TTC549 (cell line): ENCODE results near the gene PCDHB14.
A peak's percentile ranks its signal among the peaks of the same experiment; 100 is the strongest.
"Not testable (repeated sequence)": the region's sequence is repeated elsewhere in the genome, so short reads cannot be mapped to it uniquely, and the experiment has no call there.

Experiments
- FAIRE-seq: peaks from 2 replicates; lab custom pipeline; 2012; peaks lifted over from hg19 to GRCh38; lab: Jason Lieb, UNC

PCDHB14 gene

DNA sequence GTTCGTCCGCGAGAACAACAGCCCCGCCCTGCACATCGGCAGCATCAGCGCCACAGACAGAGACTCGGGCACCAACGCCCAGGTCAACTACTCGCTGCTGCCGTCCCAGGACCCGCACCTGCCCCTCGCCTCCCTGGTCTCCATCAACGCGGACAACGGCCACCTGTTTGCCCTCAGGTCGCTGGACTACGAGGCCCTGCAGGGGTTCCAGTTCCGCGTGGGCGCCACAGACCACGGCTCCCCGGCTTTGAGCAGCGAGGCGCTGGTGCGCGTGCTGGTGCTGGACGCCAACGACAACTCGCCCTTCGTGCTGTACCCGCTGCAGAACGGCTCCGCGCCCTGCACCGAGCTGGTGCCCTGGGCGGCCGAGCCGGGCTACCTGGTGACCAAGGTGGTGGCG is 12.9 kb upstream of the PCDHB14 start:
- not testable (repeated sequence) for FAIRE-seq

DNA sequence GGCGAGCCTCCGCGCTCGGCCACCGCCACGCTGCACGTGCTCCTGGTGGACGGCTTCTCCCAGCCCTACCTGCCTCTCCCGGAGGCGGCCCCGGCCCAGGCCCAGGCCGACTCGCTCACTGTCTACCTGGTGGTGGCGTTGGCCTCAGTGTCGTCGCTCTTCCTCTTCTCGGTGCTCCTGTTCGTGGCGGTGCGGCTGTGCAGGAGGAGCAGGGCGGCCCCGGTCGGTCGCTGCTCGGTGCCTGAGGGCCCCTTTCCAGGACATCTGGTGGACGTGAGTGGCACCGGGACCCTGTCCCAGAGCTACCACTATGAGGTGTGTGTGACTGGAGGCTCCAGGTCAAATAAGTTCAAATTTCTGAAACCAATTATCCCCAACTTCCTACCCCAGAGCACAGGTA is 12.3 kb upstream of the PCDHB14 start:
- not testable (repeated sequence) for FAIRE-seq

DNA sequence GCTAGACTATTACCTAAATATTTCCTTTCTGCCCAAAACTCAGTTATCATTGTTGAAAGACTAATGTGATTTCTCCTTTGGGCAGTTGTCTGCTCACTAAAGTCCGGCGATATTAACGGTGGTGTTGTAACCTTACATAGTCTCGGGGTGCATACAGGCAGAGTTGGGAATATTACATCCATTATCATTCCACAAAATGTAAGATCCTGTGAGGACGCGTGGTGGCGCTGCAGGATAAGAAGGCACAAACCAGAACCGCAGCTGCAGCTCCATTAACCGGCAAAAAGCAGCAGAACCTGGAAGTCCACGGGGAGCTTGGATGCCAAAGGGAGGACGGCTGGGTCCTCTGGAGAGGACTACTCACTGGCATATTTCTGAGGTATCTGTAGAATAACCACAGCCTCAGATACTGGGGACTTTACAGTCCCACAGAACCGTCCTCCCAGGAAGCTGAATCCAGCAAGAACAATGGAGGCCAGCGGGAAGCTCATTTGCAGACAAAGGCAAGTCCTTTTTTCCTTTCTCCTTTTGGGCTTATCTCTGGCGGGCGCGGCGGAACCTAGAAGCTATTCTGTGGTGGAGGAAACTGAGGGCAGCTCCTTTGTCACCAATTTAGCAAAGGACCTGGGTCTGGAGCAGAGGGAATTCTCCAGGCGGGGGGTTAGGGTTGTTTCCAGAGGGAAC is 9.3 kb upstream of the PCDHB14 start, which contains the start of gene PCDHB13:
PCDHB13 (plus strand) TSS at position 264 of the 684 bp plus-strand sequence; CDS start at position 469, 205 bp downstream.
- FAIRE-seq: not testable (repeated sequence)

DNA sequence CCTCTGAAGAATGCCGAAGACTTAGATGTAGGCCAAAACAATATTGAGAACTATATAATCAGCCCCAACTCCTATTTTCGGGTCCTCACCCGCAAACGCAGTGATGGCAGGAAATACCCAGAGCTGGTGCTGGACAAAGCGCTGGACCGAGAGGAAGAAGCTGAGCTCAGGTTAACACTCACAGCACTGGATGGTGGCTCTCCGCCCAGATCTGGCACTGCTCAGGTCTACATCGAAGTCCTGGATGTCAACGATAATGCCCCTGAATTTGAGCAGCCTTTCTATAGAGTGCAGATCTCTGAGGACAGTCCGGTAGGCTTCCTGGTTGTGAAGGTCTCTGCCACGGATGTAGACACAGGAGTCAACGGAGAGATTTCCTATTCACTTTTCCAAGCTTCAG is 8.6 kb upstream of the PCDHB14 start:
- not testable (repeated sequence) for FAIRE-seq

DNA sequence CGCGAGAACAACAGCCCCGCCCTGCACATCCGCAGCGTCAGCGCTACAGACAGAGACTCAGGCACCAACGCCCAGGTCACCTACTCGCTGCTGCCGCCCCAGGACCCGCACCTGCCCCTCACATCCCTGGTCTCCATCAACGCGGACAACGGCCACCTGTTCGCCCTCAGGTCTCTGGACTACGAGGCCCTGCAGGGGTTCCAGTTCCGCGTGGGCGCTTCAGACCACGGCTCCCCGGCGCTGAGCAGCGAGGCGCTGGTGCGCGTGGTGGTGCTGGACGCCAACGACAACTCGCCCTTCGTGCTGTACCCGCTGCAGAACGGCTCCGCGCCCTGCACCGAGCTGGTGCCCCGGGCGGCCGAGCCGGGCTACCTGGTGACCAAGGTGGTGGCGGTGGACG is 7.6 kb upstream of the PCDHB14 start:
- not testable (repeated sequence) for FAIRE-seq

DNA sequence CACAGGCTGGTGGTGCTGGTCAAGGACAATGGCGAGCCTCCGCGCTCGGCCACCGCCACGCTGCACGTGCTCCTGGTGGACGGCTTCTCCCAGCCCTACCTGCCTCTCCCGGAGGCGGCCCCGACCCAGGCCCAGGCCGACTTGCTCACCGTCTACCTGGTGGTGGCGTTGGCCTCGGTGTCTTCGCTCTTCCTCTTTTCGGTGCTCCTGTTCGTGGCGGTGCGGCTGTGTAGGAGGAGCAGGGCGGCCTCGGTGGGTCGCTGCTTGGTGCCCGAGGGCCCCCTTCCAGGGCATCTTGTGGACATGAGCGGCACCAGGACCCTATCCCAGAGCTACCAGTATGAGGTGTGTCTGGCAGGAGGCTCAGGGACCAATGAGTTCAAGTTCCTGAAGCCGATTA is 7.1 kb upstream of the PCDHB14 start:
- not testable (repeated sequence) for FAIRE-seq

DNA sequence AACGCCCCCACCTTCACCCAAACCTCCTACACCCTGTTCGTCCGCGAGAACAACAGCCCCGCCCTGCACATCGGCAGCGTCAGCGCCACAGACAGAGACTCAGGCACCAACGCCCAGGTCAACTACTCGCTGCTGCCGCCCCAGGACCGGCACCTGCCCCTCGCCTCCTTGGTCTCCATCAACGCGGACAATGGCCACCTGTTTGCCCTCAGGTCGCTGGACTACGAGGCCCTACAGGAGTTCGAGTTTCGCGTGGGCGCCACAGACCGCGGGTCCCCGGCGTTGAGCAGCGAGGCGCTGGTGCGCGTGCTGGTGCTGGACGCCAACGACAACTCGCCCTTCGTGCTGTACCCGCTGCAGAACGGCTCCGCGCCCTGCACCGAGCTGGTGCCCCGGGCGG is 1.7 kb downstream of the PCDHB14 start:
- FAIRE-seq: not testable (repeated sequence)

DNA sequence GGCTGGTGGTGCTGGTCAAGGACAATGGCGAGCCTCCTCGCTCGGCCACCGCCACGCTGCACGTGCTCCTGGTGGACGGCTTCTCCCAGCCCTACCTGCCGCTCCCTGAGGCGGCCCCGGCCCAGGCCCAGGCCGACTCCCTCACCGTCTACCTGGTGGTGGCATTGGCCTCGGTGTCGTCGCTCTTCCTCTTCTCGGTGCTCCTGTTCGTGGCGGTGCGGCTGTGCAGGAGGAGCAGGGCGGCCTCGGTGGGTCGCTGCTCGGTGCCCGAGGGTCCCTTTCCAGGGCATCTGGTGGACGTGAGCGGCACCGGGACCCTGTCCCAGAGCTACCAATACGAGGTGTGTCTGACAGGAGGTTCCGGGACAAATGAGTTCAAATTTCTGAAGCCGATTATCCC is 2.3 kb downstream of the PCDHB14 start:
- not testable (repeated sequence) for FAIRE-seq

DNA sequence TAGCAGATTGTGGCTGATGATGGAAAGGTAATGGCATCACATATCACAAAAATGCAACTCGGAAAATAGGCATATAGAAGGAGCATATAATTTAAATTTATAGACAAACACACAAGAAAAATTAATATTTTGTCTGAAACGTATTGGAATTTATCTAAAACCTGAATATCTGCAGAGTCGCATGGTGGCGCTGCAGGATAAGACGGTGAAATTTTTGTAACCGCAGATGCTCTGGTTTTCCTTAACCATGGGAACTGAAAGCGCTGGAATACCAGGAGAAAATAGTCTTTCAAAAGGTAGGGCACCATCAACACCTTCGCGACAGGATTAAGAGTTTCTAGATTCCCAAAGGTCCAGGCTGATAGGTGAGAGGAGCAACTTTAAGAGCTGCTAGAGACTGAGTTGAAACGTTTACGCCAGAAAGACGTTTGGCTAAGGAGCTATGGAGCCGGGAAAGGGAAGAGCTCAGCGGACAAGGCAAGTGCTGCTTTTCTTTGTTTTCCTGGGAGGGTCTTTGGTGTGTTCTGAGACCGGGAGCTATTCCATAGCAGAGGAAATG is 11.0 kb downstream of the PCDHB14 start:
- FAIRE-seq: no peak

DNA sequence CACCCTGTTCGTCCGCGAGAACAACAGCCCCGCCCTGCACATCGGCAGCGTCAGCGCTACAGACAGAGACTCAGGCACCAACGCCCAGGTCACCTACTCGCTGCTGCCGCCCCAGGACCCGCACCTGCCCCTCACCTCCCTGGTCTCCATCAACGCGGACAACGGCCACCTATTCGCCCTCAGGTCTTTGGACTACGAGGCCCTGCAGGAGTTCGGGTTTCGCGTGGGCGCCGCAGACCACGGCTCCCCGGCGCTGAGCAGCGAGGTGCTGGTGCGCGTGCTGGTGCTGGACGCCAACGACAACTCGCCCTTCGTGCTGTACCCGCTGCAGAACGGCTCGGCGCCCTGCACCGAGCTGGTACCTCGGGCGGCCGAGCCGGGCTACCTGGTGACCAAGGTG is 12.8 kb downstream of the PCDHB14 start:
- not testable (repeated sequence) for FAIRE-seq

DNA sequence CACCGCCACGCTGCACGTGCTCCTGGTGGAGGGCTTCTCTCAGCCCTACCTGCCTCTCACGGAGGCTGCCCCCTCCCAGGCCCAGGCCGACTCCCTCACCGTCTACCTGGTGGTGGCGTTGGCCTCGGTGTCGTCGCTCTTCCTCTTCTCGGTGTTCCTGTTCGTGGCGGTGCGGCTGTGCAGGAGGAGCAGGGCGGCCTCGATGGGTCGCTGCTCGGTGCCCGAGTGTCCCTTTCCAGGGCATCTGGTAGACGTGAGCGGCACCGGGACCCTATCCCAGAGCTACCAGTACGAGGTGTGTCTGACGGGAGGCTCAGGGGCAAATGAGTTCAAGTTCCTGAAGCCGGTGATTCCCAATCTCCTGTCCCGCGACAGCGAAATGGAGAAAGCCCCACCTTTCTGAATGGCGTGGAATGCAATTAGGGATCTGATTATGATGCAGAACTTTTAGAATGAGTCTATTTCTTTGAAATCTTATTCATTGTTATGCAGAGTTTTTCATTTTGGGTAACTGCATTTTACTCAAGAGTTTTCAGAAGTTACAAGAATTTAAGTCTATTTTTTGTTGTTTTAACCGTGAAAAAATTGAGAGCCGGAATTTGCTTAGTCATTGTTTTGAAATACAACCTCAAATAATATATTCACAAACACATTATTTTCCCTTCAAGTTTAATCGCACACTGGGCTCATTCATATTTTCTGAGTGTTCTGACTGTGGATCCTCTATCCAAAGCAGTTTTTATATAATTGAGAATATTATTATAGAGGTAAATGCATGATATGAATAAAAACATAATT is 13.6 kb downstream of the PCDHB14 start:
- FAIRE-seq: no peak

DNA sequence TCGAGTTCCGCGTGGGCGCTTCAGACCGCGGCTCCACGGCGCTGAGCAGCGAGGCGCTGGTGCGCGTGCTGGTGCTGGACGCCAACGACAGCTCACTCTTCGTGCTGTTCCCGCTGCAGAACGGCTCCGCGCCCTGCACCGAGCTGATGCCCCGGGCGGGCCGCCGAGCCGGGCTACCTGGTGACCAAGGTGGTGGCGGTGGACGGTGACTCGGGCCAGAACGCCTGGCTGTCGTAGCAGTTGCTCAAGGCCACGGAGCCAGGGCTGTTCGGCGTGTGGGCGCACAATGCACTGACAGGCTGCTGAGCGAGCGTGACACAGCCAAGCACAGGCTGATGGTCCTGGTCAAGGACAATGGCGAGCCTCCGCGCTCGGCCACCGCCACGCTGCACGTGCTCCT is 18.4 kb downstream of the PCDHB14 start:
- FAIRE-seq: no peak

DNA sequence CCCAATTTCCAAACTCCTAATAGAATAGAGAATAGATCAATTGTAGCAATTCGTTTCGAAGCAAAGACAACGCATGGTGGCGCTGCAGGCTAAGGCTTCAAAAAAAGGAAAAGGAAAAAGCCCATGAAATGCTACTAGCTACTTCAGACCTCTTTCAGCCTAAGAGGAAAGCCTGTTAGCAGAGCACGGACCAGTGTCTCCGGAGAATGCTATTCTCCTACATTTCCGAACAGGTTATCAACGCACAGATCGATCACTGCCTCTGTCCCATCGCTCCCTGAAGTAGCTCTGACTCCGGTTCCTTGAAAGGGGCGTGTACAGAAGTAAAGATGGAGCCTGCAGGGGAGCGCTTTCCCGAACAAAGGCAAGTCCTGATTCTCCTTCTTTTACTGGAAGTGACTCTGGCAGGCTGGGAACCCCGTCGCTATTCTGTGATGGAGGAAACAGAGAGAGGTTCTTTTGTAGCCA is 22.1 kb downstream of the PCDHB14 start, which contains the start of gene PCDHB15:
PCDHB15 (plus strand) TSS at position 146 of the 468 bp plus-strand sequence; CDS start at position 330, 184 bp downstream.
- no peak for FAIRE-seq

DNA sequence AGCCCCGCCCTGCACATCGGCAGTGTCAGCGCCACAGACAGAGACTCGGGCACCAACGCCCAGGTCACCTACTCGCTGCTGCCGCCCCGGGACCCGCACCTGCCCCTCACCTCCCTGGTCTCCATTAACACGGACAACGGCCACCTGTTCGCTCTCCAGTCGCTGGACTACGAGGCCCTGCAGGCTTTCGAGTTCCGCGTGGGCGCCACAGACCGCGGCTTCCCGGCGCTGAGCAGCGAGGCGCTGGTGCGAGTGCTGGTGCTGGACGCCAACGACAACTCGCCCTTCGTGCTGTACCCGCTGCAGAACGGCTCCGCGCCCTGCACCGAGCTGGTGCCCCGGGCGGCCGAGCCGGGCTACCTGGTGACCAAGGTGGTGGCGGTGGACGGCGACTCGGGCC is 23.8 kb downstream of the PCDHB14 start:
- FAIRE-seq: not testable (repeated sequence)

DNA sequence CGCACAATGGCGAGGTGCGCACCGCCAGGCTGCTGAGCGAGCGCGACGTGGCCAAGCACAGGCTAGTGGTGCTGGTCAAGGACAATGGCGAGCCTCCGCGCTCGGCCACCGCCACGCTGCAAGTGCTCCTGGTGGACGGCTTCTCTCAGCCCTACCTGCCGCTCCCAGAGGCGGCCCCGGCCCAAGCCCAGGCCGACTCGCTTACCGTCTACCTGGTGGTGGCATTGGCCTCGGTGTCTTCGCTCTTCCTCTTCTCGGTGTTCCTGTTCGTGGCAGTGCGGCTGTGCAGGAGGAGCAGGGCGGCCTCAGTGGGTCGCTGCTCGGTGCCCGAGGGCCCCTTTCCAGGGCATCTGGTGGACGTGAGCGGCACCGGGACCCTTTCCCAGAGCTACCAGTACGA is 24.3 kb downstream of the PCDHB14 start:
- FAIRE-seq: not testable (repeated sequence)

DNA sequence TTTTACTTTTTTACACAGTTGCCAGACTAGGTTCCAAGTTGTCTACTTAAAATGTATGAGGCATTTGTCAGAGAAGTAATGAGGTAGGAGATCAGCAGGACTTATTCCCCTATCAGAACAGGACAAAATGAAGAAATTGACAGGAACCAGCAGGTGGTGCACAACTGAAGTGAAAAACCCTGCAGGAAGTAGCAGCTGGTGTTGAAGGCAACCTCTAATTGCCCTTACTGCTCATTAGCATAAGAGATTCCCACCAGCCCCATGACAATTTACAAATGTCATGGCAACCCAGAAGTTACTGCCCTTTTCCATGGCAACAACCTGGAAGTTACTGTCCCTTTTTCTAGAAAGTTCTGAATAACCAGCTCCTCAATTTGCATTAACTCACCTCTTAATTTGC is 27.4 kb downstream of the PCDHB14 start:
- FAIRE-seq: no peak

DNA sequence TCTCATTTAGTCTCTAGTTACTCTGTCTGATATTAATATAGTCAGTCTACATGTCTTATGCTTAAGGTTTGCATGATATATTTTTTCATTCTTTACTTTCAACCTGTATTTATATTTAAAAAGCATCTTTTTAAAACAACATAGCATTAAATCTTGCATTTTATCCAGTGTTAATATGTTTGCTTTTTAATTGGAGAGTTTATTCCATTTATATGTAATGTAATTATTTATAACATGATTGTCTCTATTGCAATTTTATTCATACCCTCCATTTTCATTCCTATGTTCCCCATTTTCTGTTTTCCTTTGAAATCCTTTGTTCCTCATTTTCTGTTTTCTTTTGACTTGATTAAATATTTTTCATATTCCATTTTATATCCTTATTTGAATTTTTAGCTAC is 35.3 kb downstream of the PCDHB14 start:
- no peak for FAIRE-seq

DNA sequence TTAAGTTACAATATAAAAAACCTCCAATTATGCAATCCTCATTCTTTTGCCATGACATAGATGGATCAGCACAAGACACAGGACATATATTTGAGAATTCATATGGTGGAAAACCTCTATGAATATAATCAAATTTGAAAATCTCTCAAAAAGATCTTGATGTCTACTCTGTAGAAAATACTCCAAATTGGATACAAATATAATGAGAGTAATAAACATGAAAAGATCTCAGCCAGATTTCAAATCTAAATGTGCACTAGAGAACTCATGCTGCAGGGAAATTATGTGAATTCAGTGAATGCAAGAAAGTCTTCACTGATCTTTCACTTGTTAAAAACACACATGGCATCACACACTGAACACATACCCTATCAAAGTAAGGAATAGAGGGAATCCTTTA is 35.8 kb downstream of the PCDHB14 start:
- no peak for FAIRE-seq

DNA sequence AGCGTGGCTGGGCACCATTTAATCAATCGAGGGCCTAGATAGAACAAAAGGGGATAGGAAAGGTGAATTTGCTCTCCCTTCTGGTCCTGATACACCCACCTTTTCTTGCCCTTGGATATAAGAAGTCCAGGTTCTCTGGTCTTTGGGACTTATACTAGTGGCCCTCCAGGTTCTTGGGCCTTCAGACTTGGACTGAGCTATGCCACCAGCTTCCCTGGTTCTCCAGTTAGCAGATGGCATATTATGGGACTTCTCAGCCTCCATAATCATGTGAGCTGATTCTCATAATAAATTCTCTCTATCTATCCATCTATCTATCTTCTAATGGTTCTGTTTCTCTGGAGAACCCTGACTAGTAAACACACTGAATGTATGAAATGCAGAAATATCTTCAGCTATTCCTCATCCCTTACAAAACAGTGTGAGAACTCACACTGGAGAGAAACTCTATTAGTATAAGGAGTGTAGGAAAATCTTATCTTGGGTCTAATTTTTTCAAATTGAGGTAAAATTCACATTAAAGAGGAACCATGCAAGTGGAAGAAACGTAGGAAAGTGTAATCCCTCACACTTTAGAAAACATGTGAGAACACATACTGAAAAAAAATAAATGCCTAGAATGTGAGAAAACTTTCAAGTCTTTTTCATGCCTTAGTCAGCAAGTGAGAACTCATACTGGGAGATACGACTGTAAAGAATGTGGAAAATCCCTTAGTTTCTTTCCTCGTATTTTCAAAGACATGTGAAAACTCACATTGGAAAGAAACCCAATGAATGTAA is 37.5 kb downstream of the PCDHB14 start:
- FAIRE-seq: peak; percentile 3

DNA sequence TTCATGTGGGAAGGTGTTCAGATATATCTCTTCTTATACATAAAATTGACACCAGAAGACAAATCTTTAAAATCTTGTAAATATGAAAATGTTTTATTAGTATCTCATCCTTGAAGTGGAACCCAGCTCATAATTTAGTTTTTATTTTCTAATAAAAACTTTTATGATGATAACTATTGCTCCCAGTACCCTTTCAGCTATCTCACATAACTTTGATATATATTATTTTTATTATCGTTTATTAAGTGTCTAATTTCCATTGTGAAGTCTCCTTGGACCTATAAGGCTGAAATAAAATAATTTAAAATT is 38.0 kb downstream of the PCDHB14 start:
- FAIRE-seq: peak; percentile 28

DNA sequence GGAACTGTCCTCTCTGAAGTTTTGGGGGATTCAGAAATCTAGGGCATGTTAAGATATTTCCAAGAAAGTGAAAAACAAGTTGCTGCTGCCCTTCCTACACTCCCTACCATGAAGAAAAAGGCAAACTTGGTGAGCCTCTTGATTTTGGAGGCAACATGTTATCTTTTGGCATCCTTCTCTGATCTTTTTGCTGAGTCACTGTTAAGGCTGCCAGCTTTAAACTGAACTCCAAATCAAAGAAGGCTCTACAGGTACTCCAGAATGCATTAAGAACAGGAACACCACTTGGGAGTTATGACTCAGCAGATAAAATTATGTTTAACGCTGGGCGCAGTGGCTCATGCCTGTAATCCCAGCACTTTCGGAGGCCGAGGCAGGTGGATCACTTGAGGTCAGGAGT is 46.1 kb downstream of the PCDHB14 start:
- no peak for FAIRE-seq

DNA sequence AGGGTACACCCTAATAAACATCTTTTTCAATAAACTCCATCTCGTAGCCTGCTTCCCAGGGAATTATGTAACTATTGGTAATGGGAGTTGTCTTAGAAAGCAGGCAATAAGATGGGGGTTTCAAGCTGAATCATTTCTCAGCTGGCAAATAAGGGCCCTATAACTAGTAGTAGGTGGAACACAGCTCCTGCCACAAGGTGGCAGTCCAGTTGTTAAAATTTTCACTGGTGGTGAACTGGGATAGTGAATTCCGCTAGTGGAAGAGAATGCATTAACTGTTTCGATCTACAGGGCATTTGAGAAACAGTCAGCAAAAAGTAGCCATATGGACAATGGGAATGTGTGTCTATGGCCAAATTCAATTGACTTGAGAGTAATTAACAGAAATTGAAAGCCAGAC is 49.8 kb downstream of the PCDHB14 start:
- FAIRE-seq: no peak
